ENCODE data around the gene KCNN4. TPM values are rescaled to one million over a fixed set of nuclear protein-coding genes. Genes with fewer than 3 reads are reported as not detected.

Gene KCNN4
- total and polyA plus RNA-seq, 2 of the 13 experiments (the other 11 are each of a cell fraction or from before 2014, with no cell fraction given) = 0.13 to 0.25 TPM

GRCh38 chr19:43799502-43800142 lies 18.8 kb upstream of the KCNN4 start:
- Histone ChIP-seq H3K79me2 (ENCODE audit: insufficient read depth, low read length) (no peaks in the 10 kb centered on the region), H3K9me3 (ENCODE audit: low read length) (no peaks in the 10 kb centered on the region), H3K27ac (ENCODE audit: extremely low read length, insufficient read depth, low read length) (no peak overlapping the region), H3K4me3 (replicated peaks in 1 of 3; ENCODE audit: insufficient read depth in 1 of 3, low read depth in 2 of 3, low read length in 3 of 3) (no peak overlapping the region), H3K4me2 (ENCODE audit: low read depth, low read length) (no peak overlapping the region), H2AFZ (ENCODE audit: low read length) (no peak overlapping the region), H3K4me1 (ENCODE audit: insufficient read depth, low read length) (no peaks in the 10 kb centered on the region), H3K36me3 (replicated peaks in 1 of 2; ENCODE audit: control insufficient read depth in 1 of 2, insufficient read depth in 2 of 2, low read length in 2 of 2) (no peaks in the 10 kb centered on the region), H3K9ac (ENCODE audit: insufficient read depth, low read depth, low read length) (no peak overlapping the region), H4K20me1 (ENCODE audit: insufficient read depth, low read length) (no peaks in the 10 kb centered on the region), H3K27me3 (ENCODE audit: control insufficient read depth in 1 of 2, insufficient read depth in 2 of 2, low read length in 2 of 2) (peaks cover 0 to 4% of the 10 kb centered on the region in 2 experiments; a peak in 3 of 5 replicates)
- BruUV-seq (replicated peaks) = no TSS peak
- DNase-seq (ENCODE audit: low spot score) (no peak), ATAC-seq (no peak), FAIRE-seq (no peak)
- 43% methylated on average over 6 of the region's 6 CpGs for WGBS (ENCODE audit: low lambda C conversion rate)
- in situ Hi-C loops (cut with HindIII; ENCODE audit: extremely low pct_ligation_motif_present, low pct_unique_long_range_greater_than_20kb) = no loop called here
- CTCF ChIA-PET (ENCODE audit: low intra/inter-chr PET ratio, low total read pairs) = no interaction called here
- TF ChIP-seq HNRNPL (IDR thresholded peaks at IDR 0.05; ENCODE audit: low read depth, low read length) = no peak
- intact Hi-C loops (cut with micrococcal nuclease; ENCODE audit: unreplicated experiment) = no loop called here
- POLR2A ChIA-PET = no interaction called here

DNA sequence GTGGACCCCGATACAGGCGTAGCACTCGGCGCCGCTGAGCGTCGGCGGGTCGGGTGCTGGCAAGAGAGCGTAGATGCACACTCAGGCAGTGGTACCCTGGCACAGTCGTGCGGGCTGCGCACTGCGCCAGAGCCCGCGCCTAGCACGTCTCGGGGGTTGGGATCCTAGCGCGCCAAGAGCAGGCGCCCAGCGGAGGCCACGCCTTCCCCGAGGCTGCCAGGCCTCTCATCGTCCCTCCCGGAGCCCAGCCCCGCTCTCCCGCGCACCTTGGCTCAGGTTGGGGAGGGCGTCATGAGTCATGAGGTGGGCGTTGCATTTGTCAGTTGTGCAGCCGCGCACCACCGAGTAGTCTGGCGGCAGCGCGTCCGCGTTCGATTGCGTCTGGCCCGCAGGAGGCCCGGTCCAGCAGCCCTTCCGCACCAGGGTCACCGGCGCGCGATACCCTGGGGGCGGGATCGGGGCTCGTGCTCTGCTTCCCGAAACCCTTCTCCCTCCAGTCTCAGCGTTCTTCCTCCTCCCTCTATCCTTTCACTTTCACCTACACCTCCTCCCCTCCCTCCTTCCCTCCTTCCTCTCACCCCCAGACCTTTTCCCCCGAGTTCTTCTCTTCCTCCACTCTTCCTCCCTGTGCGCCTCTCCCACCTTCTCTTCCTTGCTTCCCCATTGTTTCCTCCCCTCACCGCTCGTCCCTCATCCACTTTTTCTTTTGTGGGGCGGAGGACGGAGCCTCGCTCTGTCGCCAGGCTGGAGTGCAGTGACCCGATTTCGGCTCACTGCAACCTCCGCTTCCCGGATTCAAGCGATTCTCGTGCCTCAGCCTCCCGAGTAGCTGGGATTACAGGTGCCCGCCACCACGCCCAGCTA lies 18.0 kb upstream of the KCNN4 start:
- FAIRE-seq (no peak), DNase-seq (ENCODE audit: low spot score) (no peak), ATAC-seq (peak; percentile 67)
- Histone ChIP-seq H4K20me1 (ENCODE audit: insufficient read depth, low read length) (no peaks in the 10 kb centered on the region), H3K4me2 (ENCODE audit: low read depth, low read length) (peak overlapping the region; percentile 56), H2AFZ (ENCODE audit: low read length) (no peak overlapping the region), H3K79me2 (ENCODE audit: insufficient read depth, low read length) (no peaks in the 10 kb centered on the region), H3K9ac (ENCODE audit: insufficient read depth, low read depth, low read length) (no peak overlapping the region), H3K36me3 (replicated peaks in 1 of 2; ENCODE audit: control insufficient read depth in 1 of 2, insufficient read depth in 2 of 2, low read length in 2 of 2) (no peaks in the 10 kb centered on the region), H3K9me3 (ENCODE audit: low read length) (no peaks in the 10 kb centered on the region), H3K4me1 (ENCODE audit: insufficient read depth, low read length) (no peaks in the 10 kb centered on the region), H3K27ac (ENCODE audit: extremely low read length, insufficient read depth, low read length) (no peak overlapping the region), H3K4me3 (replicated peaks in 1 of 3; ENCODE audit: insufficient read depth in 1 of 3, low read depth in 2 of 3, low read length in 3 of 3) (peak overlapping the region in 2 of 3 experiments; percentile 31 to 48; a peak in 2 of 6 replicates), H3K27me3 (ENCODE audit: control insufficient read depth in 1 of 2, insufficient read depth in 2 of 2, low read length in 2 of 2) (peaks cover 0 to 4% of the 10 kb centered on the region in 2 experiments; a peak in 3 of 5 replicates)
- BruUV-seq (replicated peaks) = no TSS peak
- ChIA-PET CTCF (ENCODE audit: low intra/inter-chr PET ratio, low total read pairs) (no interaction called here), POLR2A (no interaction called here)
- 67% methylated on average over 38 of the region's 70 CpGs for WGBS (ENCODE audit: low lambda C conversion rate)
- intact Hi-C loops (cut with micrococcal nuclease; ENCODE audit: unreplicated experiment) (no loop called here), in situ Hi-C loops (cut with HindIII; ENCODE audit: extremely low pct_ligation_motif_present, low pct_unique_long_range_greater_than_20kb) (no loop called here)
- TF ChIP-seq TBL1XR1 (IDR thresholded peaks at IDR 0.05; ENCODE audit: borderline replicate concordance, low read length, partially characterized antibody) (no peak), JUND (CRISPR knock-in tag; IDR thresholded peaks at IDR 0.05) (no peak), ZNF670 (CRISPR knock-in tag; IDR thresholded peaks at IDR 0.05; ENCODE audit: borderline replicate concordance) (no peak), NCOA1 (CRISPR knock-in tag; IDR thresholded peaks at IDR 0.05) (no peak), HOXA3 (CRISPR knock-in tag; IDR thresholded peaks at IDR 0.05) (0 out of 2 replicates have a peak, but pooled peaks have one; percentile 27), KDM6A (CRISPR knock-in tag; IDR thresholded peaks at IDR 0.05; ENCODE audit: low read depth) (no peak), ZNF253 (CRISPR knock-in tag; IDR thresholded peaks at IDR 0.05; ENCODE audit: borderline replicate concordance) (no peak), POLR2AphosphoS5 (IDR thresholded peaks at IDR 0.05; ENCODE audit: low read depth, low read length) (no peak), U2AF2 (IDR thresholded peaks at IDR 0.05; ENCODE audit: low read depth, low read length) (no peak), HNRNPLL (IDR thresholded peaks at IDR 0.05; ENCODE audit: low read depth, low read length, poor library complexity, severe bottlenecking) (peak; percentile 22), NFE2 (CRISPR knock-in tag; IDR thresholded peaks at IDR 0.05) (no peak), CENPT (CRISPR knock-in tag; IDR thresholded peaks at IDR 0.05; ENCODE audit: low read depth) (no peak), FOXJ3 (CRISPR knock-in tag; IDR thresholded peaks at IDR 0.05; ENCODE audit: borderline replicate concordance) (no peak), FOSL2 (CRISPR knock-in tag; IDR thresholded peaks at IDR 0.05) (peak; percentile 58), ZNF800 (CRISPR knock-in tag; IDR thresholded peaks at IDR 0.05) (peak; percentile 69; the same call in 1 of the 2 replicates), REXO4 (CRISPR knock-in tag; IDR thresholded peaks at IDR 0.05; ENCODE audit: borderline replicate concordance) (no peak)
